HEK293 (cell line): ENCODE data around the gene ALDH7A1.
A peak's percentile ranks its signal among the peaks of the same experiment; 100 is the strongest.

Source experiments
- CTCF ChIA-PET: fragments of 350-600 bp; formaldehyde crosslinking; extraction: SDS; loops from one replicate; lab custom pipeline; 2021; ENCODE audit warnings: antibody characterized with exemption; lab: Yijun Ruan, JAX
- POLR2A ChIA-PET: fragments of 300-600 bp; formaldehyde crosslinking; extraction: SDS; loops from one replicate; lab custom pipeline; 2020; ENCODE audit warnings: antibody characterized with exemption, inconsistent platforms; lab: Yijun Ruan, JAX
- H3K27ac ChIP-seq: fragments of 200-500 bp; sonication (Bioruptor generic); 2 replicates; pipeline ENCODE4 v1.5.1; 2014; ENCODE audit warnings: low read depth, low read length, control low read depth, inconsistent platforms; ENCODE audit errors: extremely low read depth
- H3K36me3 ChIP-seq, 2 experiments: fragments of 200-500 bp in 1 of 2; sonication (Bioruptor generic) in 1 of 2; 1 replicate in 1 of 2; 2 replicates in 1 of 2; pipeline ENCODE4 v1.5.1; 2014 to 2017; ENCODE audit warnings: inconsistent platforms in 2 of 2, low read length in 2 of 2; ENCODE audit not compliant: control insufficient read depth in 2 of 2, insufficient read depth in 1 of 2
- H3K4me1 ChIP-seq: fragments of 200-500 bp; sonication (Bioruptor generic); 2 replicates; pipeline ENCODE4 v1.5.1; 2014; ENCODE audit warnings: mild to moderate bottlenecking, low read length, inconsistent platforms; ENCODE audit not compliant: control insufficient read depth, insufficient read depth
- H3K4me3 ChIP-seq: 2 replicates; pipeline ENCODE4 v1.5.1; 2011; ENCODE audit warnings: low read depth, mild to moderate bottlenecking, control low read depth, low read length, moderate library complexity
- H3K9me3 ChIP-seq: fragments of 200-500 bp; sonication (Bioruptor generic); 2 replicates; pipeline ENCODE4 v1.5.1; 2014; ENCODE audit warnings: low read depth, low read length, inconsistent platforms; ENCODE audit not compliant: control insufficient read depth, insufficient read depth
- HOXC10 ChIP-seq: sonication (generic); formaldehyde crosslinking; IDR thresholded peaks from 2 replicates; pipeline ENCODE4 v1.8.1; 2023; ENCODE audit warnings: mild to moderate bottlenecking, missing genetic modification reagents
- ZBTB20 ChIP-seq: fragments of 450-650 bp; formaldehyde crosslinking; IDR thresholded peaks from 2 replicates; pipeline ENCODE4 v1.5.1; 2016; ENCODE audit warnings: missing biosample characterization, missing genetic modification characterization
- ZBTB48 ChIP-seq: fragments of 450-650 bp; formaldehyde crosslinking; IDR thresholded peaks from 2 replicates; pipeline ENCODE4 v1.5.1; 2016; ENCODE audit warnings: missing biosample characterization, missing genetic modification characterization
- ZIC2 ChIP-seq: fragments of 450-650 bp; formaldehyde crosslinking; IDR thresholded peaks from 2 replicates; pipeline ENCODE4 v1.5.1; 2016; ENCODE audit warnings: missing biosample characterization, missing genetic modification characterization
- ZNF121 ChIP-seq: fragments of 450-650 bp; formaldehyde crosslinking; IDR thresholded peaks from 2 replicates; pipeline ENCODE4 v1.5.1; 2016; ENCODE audit warnings: missing biosample characterization, missing genetic modification characterization
- ZNF132 ChIP-seq: fragments of 450-650 bp; formaldehyde crosslinking; IDR thresholded peaks from 2 replicates; pipeline ENCODE4 v1.5.1; 2017; ENCODE audit warnings: missing biosample characterization, missing genetic modification characterization, borderline replicate concordance
- ZNF248 ChIP-seq: fragments of 450-650 bp; formaldehyde crosslinking; IDR thresholded peaks from 2 replicates; pipeline ENCODE4 v1.5.1; 2017; ENCODE audit warnings: missing biosample characterization, missing genetic modification characterization
- ZNF292 ChIP-seq: fragments of 450-650 bp; formaldehyde crosslinking; IDR thresholded peaks from 2 replicates; pipeline ENCODE4 v1.5.1; 2016; ENCODE audit warnings: low read depth, missing biosample characterization, missing genetic modification characterization, borderline replicate concordance
- ZNF302 ChIP-seq: fragments of 450-650 bp; formaldehyde crosslinking; IDR thresholded peaks from 2 replicates; pipeline ENCODE4 v1.5.1; 2016; ENCODE audit warnings: missing biosample characterization, missing genetic modification characterization, low read depth
- ZNF324 ChIP-seq: fragments of 450-650 bp; formaldehyde crosslinking; IDR thresholded peaks from 2 replicates; pipeline ENCODE4 v1.5.1; 2016; ENCODE audit warnings: missing biosample characterization, missing genetic modification characterization
- ZNF423 ChIP-seq: fragments of 450-650 bp; formaldehyde crosslinking; IDR thresholded peaks from 2 replicates; pipeline ENCODE4 v1.5.1; 2016; ENCODE audit warnings: missing biosample characterization, missing genetic modification characterization
- ZNF426 ChIP-seq: fragments of 450-650 bp; formaldehyde crosslinking; IDR thresholded peaks from 2 replicates; pipeline ENCODE4 v1.5.1; 2017; ENCODE audit warnings: missing biosample characterization, missing genetic modification characterization, mild to moderate bottlenecking, inconsistent platforms, moderate library complexity
- ZNF529 ChIP-seq: fragments of 450-650 bp; formaldehyde crosslinking; IDR thresholded peaks from 2 replicates; pipeline ENCODE4 v1.5.1; 2017; ENCODE audit warnings: missing genetic modification characterization, missing biosample characterization; ENCODE audit not compliant: insufficient replicate concordance
- ZNF558 ChIP-seq: fragments of 450-650 bp; formaldehyde crosslinking; IDR thresholded peaks from 2 replicates; pipeline ENCODE4 v1.5.1; 2016; ENCODE audit warnings: missing biosample characterization, missing genetic modification characterization
- ZNF585B ChIP-seq: fragments of 450-650 bp; formaldehyde crosslinking; IDR thresholded peaks from 2 replicates; pipeline ENCODE4 v1.5.1; 2016; ENCODE audit warnings: missing biosample characterization, missing genetic modification characterization
- ZNF596 ChIP-seq: fragments of 450-650 bp; IDR thresholded peaks from 2 replicates; pipeline ENCODE4 v1.5.0; 2018; ENCODE audit warnings: missing biosample characterization, mild to moderate bottlenecking, missing genetic modification characterization, moderate library complexity
- ZNF600 ChIP-seq: fragments of 450-650 bp; formaldehyde crosslinking; IDR thresholded peaks from 2 replicates; pipeline ENCODE4 v1.5.1; 2016; ENCODE audit warnings: missing biosample characterization, missing genetic modification characterization
- ZNF623 ChIP-seq: fragments of 450-650 bp; formaldehyde crosslinking; IDR thresholded peaks from 2 replicates; pipeline ENCODE4 v1.5.1; 2016; ENCODE audit warnings: missing biosample characterization, missing genetic modification characterization
- ZNF677 ChIP-seq: fragments of 450-650 bp; IDR thresholded peaks from 2 replicates; pipeline ENCODE4 v1.5.0; 2018; ENCODE audit warnings: missing biosample characterization, mild to moderate bottlenecking, missing genetic modification characterization, moderate library complexity
- ZNF785 ChIP-seq: fragments of 450-650 bp; formaldehyde crosslinking; IDR thresholded peaks from 2 replicates; pipeline ENCODE4 v1.5.1; 2016; ENCODE audit warnings: missing biosample characterization, missing genetic modification characterization
- ZNF830 ChIP-seq: fragments of 450-650 bp; IDR thresholded peaks from 2 replicates; pipeline ENCODE4 v1.5.0; 2018; ENCODE audit warnings: missing biosample characterization, missing genetic modification characterization, low read depth, mild to moderate bottlenecking, moderate library complexity
- TF ChIP-seq, protein P1 (sequence below): fragments of 450-650 bp; formaldehyde crosslinking; IDR thresholded peaks from 2 replicates; pipeline ENCODE4 v1.5.1; 2016; ENCODE audit warnings: missing biosample characterization, missing genetic modification characterization, borderline replicate concordance
- TF ChIP-seq, protein P2 (sequence below): fragments of 450-650 bp; formaldehyde crosslinking; IDR thresholded peaks from 2 replicates; pipeline ENCODE4 v1.5.1; 2017; ENCODE audit warnings: missing biosample characterization, missing genetic modification characterization
- TF ChIP-seq, protein P3 (sequence below): fragments of 450-650 bp; formaldehyde crosslinking; IDR thresholded peaks from 2 replicates; pipeline ENCODE4 v1.5.1; 2016; ENCODE audit warnings: missing biosample characterization, missing genetic modification characterization

The ALDH7A1 gene

DNA sequence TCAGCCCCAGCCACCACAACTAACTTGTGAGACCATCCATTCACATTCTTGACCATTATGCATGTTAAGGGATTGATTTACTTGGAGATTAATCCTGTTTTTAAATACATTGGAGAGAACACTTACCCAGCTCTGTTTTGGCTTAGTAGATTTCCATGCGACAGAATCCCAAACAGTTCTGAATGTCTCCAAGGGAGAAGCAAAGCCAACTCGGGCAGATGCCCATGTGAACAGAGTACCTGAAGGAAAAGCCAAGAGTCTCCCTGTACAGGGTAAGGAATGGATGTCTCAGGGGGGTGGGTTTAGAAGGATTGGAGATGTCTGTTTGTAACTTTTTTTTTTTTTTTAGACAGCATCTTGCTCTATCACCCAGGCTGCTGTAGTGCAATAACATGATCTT, 110.8 kb downstream of the ALDH7A1 start (continued):
- TF ChIP-seq ZNF585B (tag by site-specific recombination): no peak
- no peak for TF ChIP-seq ZNF529
- no peak for TF ChIP-seq ZNF558 (tag by site-specific recombination)
- TF ChIP-seq ZNF600 (tag by site-specific recombination): no peak
- TF ChIP-seq ZNF623: no peak

DNA sequence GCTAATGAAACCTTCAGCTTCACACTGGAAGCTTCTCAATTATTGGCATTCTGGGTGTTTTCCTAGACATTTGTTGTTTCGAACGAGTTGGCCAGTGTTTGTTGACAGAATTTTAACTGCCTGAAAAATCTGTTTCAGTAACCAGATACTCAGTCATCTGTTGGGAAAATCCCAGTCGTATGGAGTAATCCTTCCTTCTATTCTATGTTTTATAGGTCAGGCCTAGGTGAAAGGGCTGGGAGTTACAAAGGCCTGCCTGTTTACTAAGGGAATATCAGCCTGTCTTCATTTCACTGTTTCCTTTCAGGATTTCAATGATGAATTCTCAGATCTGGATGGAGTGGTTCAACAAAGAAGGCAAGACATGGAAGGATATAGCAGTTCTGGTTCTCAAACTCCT, 111.9 kb downstream of the ALDH7A1 start:
- H3K36me3 ChIP-seq: peaks cover 3 to 26% of the 10 kb centered on the region in 2 experiments
- POLR2A ChIA-PET: no interaction called here
- TF ChIP-seq, protein P1, sequence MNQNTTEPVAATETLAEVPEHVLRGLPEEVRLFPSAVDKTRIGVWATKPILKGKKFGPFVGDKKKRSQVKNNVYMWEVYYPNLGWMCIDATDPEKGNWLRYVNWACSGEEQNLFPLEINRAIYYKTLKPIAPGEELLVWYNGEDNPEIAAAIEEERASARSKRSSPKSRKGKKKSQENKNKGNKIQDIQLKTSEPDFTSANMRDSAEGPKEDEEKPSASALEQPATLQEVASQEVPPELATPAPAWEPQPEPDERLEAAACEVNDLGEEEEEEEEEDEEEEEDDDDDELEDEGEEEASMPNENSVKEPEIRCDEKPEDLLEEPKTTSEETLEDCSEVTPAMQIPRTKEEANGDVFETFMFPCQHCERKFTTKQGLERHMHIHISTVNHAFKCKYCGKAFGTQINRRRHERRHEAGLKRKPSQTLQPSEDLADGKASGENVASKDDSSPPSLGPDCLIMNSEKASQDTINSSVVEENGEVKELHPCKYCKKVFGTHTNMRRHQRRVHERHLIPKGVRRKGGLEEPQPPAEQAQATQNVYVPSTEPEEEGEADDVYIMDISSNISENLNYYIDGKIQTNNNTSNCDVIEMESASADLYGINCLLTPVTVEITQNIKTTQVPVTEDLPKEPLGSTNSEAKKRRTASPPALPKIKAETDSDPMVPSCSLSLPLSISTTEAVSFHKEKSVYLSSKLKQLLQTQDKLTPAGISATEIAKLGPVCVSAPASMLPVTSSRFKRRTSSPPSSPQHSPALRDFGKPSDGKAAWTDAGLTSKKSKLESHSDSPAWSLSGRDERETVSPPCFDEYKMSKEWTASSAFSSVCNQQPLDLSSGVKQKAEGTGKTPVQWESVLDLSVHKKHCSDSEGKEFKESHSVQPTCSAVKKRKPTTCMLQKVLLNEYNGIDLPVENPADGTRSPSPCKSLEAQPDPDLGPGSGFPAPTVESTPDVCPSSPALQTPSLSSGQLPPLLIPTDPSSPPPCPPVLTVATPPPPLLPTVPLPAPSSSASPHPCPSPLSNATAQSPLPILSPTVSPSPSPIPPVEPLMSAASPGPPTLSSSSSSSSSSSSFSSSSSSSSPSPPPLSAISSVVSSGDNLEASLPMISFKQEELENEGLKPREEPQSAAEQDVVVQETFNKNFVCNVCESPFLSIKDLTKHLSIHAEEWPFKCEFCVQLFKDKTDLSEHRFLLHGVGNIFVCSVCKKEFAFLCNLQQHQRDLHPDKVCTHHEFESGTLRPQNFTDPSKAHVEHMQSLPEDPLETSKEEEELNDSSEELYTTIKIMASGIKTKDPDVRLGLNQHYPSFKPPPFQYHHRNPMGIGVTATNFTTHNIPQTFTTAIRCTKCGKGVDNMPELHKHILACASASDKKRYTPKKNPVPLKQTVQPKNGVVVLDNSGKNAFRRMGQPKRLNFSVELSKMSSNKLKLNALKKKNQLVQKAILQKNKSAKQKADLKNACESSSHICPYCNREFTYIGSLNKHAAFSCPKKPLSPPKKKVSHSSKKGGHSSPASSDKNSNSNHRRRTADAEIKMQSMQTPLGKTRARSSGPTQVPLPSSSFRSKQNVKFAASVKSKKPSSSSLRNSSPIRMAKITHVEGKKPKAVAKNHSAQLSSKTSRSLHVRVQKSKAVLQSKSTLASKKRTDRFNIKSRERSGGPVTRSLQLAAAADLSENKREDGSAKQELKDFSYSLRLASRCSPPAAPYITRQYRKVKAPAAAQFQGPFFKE: no peak
- no peak for TF ChIP-seq ZNF132 (tag by site-specific recombination)
- TF ChIP-seq ZIC2 (tag by site-specific recombination): no peak
- TF ChIP-seq ZNF426 (tag by site-specific recombination): no peak
- TF ChIP-seq ZNF830 (tag by site-specific recombination): no peak
- no peak for TF ChIP-seq ZNF596 (tag by site-specific recombination)
- TF ChIP-seq, protein P2, sequence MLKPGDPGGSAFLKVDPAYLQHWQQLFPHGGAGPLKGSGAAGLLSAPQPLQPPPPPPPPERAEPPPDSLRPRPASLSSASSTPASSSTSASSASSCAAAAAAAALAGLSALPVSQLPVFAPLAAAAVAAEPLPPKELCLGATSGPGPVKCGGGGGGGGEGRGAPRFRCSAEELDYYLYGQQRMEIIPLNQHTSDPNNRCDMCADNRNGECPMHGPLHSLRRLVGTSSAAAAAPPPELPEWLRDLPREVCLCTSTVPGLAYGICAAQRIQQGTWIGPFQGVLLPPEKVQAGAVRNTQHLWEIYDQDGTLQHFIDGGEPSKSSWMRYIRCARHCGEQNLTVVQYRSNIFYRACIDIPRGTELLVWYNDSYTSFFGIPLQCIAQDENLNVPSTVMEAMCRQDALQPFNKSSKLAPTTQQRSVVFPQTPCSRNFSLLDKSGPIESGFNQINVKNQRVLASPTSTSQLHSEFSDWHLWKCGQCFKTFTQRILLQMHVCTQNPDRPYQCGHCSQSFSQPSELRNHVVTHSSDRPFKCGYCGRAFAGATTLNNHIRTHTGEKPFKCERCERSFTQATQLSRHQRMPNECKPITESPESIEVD (tag by site-specific recombination): peak; percentile 26; the same call in 1 of the 2 replicates
- no peak for TF ChIP-seq ZNF302 (tag by site-specific recombination)
- no peak for TF ChIP-seq ZNF248 (tag by site-specific recombination)
- no peaks in the 10 kb centered on the region for H3K9me3 ChIP-seq
- H3K27ac ChIP-seq: no peak overlapping the region
- CTCF ChIA-PET: interaction anchor here (0.6 kb wide), 2 partner anchors 9 to 57 kb away, joined by 3 read pairs; no protein-coding TSS in a partner anchor
- H3K4me1 ChIP-seq: peaks cover 3% of the 10 kb centered on the region; the same call in 1 of the 2 replicates
- H3K4me3 ChIP-seq: no peak overlapping the region

DNA sequence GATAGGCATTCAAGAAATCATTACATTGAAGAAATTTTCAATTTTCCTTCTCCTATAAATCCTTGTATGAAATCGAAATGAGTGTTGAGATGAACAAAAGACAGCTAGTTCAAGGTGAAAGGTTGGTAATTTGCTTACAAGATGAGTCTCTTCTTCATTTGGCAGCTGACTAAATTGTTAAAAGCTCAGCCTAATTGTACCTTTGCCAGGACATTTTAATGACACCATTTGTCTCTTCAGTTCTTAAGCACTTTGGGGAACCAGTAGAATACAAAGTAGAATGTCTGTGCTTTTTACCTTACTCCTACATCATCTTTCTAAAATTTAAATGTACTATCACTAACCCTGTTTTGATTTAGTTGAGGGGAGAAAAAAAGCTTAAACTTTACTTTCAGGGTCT, 112.4 kb downstream of the ALDH7A1 start:
- CTCF ChIA-PET: interaction anchor here (0.6 kb wide), 2 partner anchors 8 to 17 kb away, joined by 3 read pairs; no protein-coding TSS in a partner anchor
- Histone ChIP-seq H3K4me3 (no peak overlapping the region), H3K27ac (no peak overlapping the region), H3K4me1 (no peaks in the 10 kb centered on the region), H3K9me3 (no peaks in the 10 kb centered on the region), H3K36me3 (peaks cover 3 to 26% of the 10 kb centered on the region in 2 experiments)
- POLR2A ChIA-PET: no interaction called here
- TF ChIP-seq ZBTB48 (tag by site-specific recombination) (no peak), ZBTB20 (tag by site-specific recombination) (no peak), ZNF292 (tag by site-specific recombination) (no peak), HOXC10 (no peak), ZNF121 (tag by site-specific recombination) (no peak), ZNF677 (tag by site-specific recombination) (no peak), ZNF324 (no peak), ZNF785 (tag by site-specific recombination) (no peak), ZNF423 (tag by site-specific recombination) (no peak)
- TF ChIP-seq, protein P3, sequence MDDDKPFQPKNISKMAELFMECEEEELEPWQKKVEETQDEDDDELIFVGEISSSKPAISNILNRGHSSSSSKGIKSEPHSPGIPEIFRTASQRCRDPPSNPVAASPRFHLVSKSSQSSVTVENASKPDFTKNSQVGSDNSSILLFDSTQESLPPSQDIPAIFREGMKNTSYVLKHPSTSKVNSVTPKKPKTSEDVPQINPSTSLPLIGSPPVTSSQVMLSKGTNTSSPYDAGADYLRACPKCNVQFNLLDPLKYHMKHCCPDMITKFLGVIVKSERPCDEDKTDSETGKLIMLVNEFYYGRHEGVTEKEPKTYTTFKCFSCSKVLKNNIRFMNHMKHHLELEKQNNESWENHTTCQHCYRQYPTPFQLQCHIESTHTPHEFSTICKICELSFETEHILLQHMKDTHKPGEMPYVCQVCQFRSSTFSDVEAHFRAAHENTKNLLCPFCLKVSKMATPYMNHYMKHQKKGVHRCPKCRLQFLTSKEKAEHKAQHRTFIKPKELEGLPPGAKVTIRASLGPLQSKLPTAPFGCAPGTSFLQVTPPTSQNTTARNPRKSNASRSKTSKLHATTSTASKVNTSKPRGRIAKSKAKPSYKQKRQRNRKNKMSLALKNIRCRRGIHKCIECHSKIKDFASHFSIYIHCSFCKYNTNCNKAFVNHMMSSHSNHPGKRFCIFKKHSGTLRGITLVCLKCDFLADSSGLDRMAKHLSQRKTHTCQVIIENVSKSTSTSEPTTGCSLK (tag by site-specific recombination): no peak
